Transverse colon (tissue), 3 donors: ENCODE measurements around the gene NCS1.

Experiments
- CTCF ChIP-seq, 5 experiments: fragments of 200-600 bp in 3 of 5; fragments of 450-650 bp in 2 of 5; sonication (generic) in 3 of 5; IDR thresholded peaks; 1 replicate in 2 of 5; 2 replicates in 3 of 5; pipeline ENCODE4 v1.5.1; 2016 to 2017; ENCODE audit warnings: antibody characterized with exemption in 5 of 5, inconsistent platforms in 3 of 5, mild to moderate bottlenecking in 2 of 5, moderate library complexity in 1 of 5
- EP300 ChIP-seq: sonication (generic); formaldehyde crosslinking; IDR thresholded peaks from one replicate; pipeline ENCODE4 v1.6.1; 2017; ENCODE audit warnings: antibody characterized with exemption, low read depth

- TF ChIP-seq CTCF (IDR thresholded peaks at IDR 0.05) (no peak), EP300 (no peak)
Measured at GRCh38 chr9:130173666-130173983, 1.4 kb downstream of the NCS1 start.
